ENCODE measurements around the gene PIM1. TPM values are rescaled to one million over a fixed set of nuclear protein-coding genes. Genes with fewer than 3 reads are reported as not detected.

PIM1 gene
- total and polyA plus RNA-seq, 9 of the 15 experiments (the other 6 are each of a cell fraction or from before 2014, with no cell fraction given), result 19.0 to 789 (median 212) TPM

GRCh38 chr6:37146735-37147157 is 23.2 kb upstream of the PIM1 start:
- WGBS (ENCODE audit: insufficient coverage, low coverage, missing lambda C conversion rate), result 56% methylated on average over 7 of the region's 7 CpGs
- no peak for ATAC-seq
- no peak for FAIRE-seq
- CTCF ChIA-PET (ENCODE audit: low intra/inter-chr PET ratio), result no interaction called here
- Histone ChIP-seq H3K4me2 (ENCODE audit: insufficient read depth, low read length) (no peak overlapping the region; the same call in 1 of the 2 replicates), H3K4me3 (no peak overlapping the region), H3K9me3 (replicated peaks; ENCODE audit: control insufficient read depth, insufficient read depth, low read depth, low read length) (no peaks in the 10 kb centered on the region), H3K9me1 (ENCODE audit: control insufficient read depth, insufficient read depth, low read length) (no peaks in the 10 kb centered on the region), H3K4me1 (replicated peaks in 1 of 2; ENCODE audit: control insufficient read depth in 2 of 2, insufficient read depth in 2 of 2, low read length in 2 of 2) (peaks cover 0 to 8% of the 10 kb centered on the region in 2 experiments; a peak in 3 of 5 replicates), H3K9ac (ENCODE audit: insufficient read depth in 1 of 2, low read depth in 2 of 2, low read length in 2 of 2) (no peak overlapping the region), H4K20me1 (replicated peaks; ENCODE audit: control insufficient read depth, insufficient read depth, low read length) (no peaks in the 10 kb centered on the region), H3K36me3 (ENCODE audit: control insufficient read depth, insufficient read depth, low read length) (no peaks in the 10 kb centered on the region), H2AFZ (ENCODE audit: low read depth, low read length) (no peak overlapping the region; the same call in 1 of the 2 replicates), H3K27ac (ENCODE audit: extremely low read depth, low read depth, low read length) (no peak overlapping the region), H3K79me2 (ENCODE audit: control insufficient read depth, insufficient read depth, low read length) (no peaks in the 10 kb centered on the region), H3K27me3 (ENCODE audit: control insufficient read depth in 2 of 2, insufficient read depth in 2 of 2, low read length in 2 of 2) (no peaks in the 10 kb centered on the region)
- intact Hi-C loops (cut with micrococcal nuclease) (no loop called here), in situ Hi-C loops (cut with MboI) (no loop called here)
- POLR2A ChIA-PET, result interaction anchor here (0.6 to 2.1 kb wide), 4 partner anchors 10 to 168 kb away, joined by 3 to 5 read pairs (median 4); no protein-coding TSS in a partner anchor
- no TSS peak for BruUV-seq (replicated peaks)
- no peak for DNase-seq (ENCODE audit: extremely low read depth in 1 of 4, low spot score in 3 of 4)
- TF ChIP-seq ZNF263 (CRISPR knock-in tag; IDR thresholded peaks at IDR 0.05; ENCODE audit: borderline replicate concordance), result no peak
- no peak for TF ChIP-seq ETV1 (tag; conservative IDR thresholded peaks at IDR 0.05; ENCODE audit: low read depth)
- no peak for TF ChIP-seq ZNF766 (CRISPR knock-in tag; conservative IDR thresholded peaks at IDR 0.05)
- TF ChIP-seq FOXP1 (CRISPR knock-in tag; IDR thresholded peaks at IDR 0.05), result no peak
- no peak for TF ChIP-seq STAT6 (CRISPR knock-in tag; IDR thresholded peaks at IDR 0.05)
- peak; percentile 50; the same call in 1 of the 2 replicates for TF ChIP-seq TCF3 (CRISPR knock-in tag; IDR thresholded peaks at IDR 0.05)
- TF ChIP-seq LCOR (CRISPR knock-in tag; IDR thresholded peaks at IDR 0.05), result no peak
- no peak for TF ChIP-seq JUND (IDR thresholded peaks at IDR 0.05; ENCODE audit: borderline replicate concordance, low read depth, low read length)
- no peak for TF ChIP-seq JUND (tag; IDR thresholded peaks at IDR 0.05; ENCODE audit: borderline replicate concordance, low read depth, low read length)
- no peak for TF ChIP-seq ZNF232 (CRISPR knock-in tag; IDR thresholded peaks at IDR 0.05)
- TF ChIP-seq HOXB6 (CRISPR knock-in tag; IDR thresholded peaks at IDR 0.05; ENCODE audit: borderline replicate concordance), result no peak
- TF ChIP-seq THRA (IDR thresholded peaks at IDR 0.05), result no peak
- TF ChIP-seq DPF2 (IDR thresholded peaks at IDR 0.05), result peak; percentile 52
- TF ChIP-seq KLF13 (tag; IDR thresholded peaks at IDR 0.05; ENCODE audit: borderline replicate concordance, low read depth), result no peak
- no peak for TF ChIP-seq ZNF133 (CRISPR knock-in tag; IDR thresholded peaks at IDR 0.05)
- no peak for TF ChIP-seq ZNF586 (CRISPR knock-in tag; conservative IDR thresholded peaks at IDR 0.05)
- no peak for TF ChIP-seq COPS2 (conservative IDR thresholded peaks at IDR 0.05)
- TF ChIP-seq MYBL2 (IDR thresholded peaks at IDR 0.05; ENCODE audit: low read depth), result no peak
- no peak for TF ChIP-seq MYBL2 (CRISPR knock-in tag; IDR thresholded peaks at IDR 0.05; ENCODE audit: borderline replicate concordance)
